T47D (cell line): ENCODE data around the gene FBXO8.

Experiments used
- DNase-seq, 2 experiments: peaks; one replicate each; pipeline versions ENCODE4 v3.0.0 to v3.0.0-alpha.2; 2011 to 2012; ENCODE audit warnings: low read depth in 1 of 2, low spot score in 1 of 2
- JUND ChIP-seq: IDR thresholded peaks from 2 replicates; pipeline ENCODE4 v1.6.1; 2012; ENCODE audit warnings: low read depth
- in situ Hi-C: cut with HindIII; loops from 2 replicates; pipeline ENCODE4 v1.10.0; 2016; ENCODE audit warnings: low sequenced_read_pairs, low pct_unique_long_range_greater_than_20kb

Gene FBXO8

GRCh38 chr4:174256277-174256713 lies 27.2 kb downstream of the FBXO8 start:
- no peak for DNase-seq
- in situ Hi-C loops = no loop called here
- TF ChIP-seq JUND = no peak

GRCh38 chr4:174255786-174256185 lies 27.7 kb downstream of the FBXO8 start:
- in situ Hi-C loops = no loop called here
- DNase-seq = peak in 1 of 2 experiments; percentile 5
- no peak for TF ChIP-seq JUND

- no peak for TF ChIP-seq JUND
- in situ Hi-C loops = no loop called here
- no peak for DNase-seq
Observed at GRCh38 chr4:174255374-174255773, 28.1 kb downstream of the FBXO8 start.

- TF ChIP-seq JUND = no peak
- no peak for DNase-seq
- in situ Hi-C loops = no loop called here
Observed at GRCh38 chr4:174254613-174255012, 28.9 kb downstream of the FBXO8 start.

- DNase-seq = no peak
- in situ Hi-C loops = no loop called here
- TF ChIP-seq JUND = no peak
Observed at GRCh38 chr4:174252412-174252811, 31.1 kb downstream of the FBXO8 start.

- TF ChIP-seq JUND = no peak
- in situ Hi-C loops = no loop called here
- no peak for DNase-seq
Observed at GRCh38 chr4:174248407-174248806, 35.1 kb downstream of the FBXO8 start.

- no peak for DNase-seq
- in situ Hi-C loops = no loop called here
- no peak for TF ChIP-seq JUND
Observed at GRCh38 chr4:174245714-174246113, 37.8 kb downstream of the FBXO8 start.

GRCh38 chr4:174244441-174244840 lies 39.0 kb downstream of the FBXO8 start:
- DNase-seq = no peak
- in situ Hi-C loops = no loop called here
- no peak for TF ChIP-seq JUND

GRCh38 chr4:174241162-174241561 lies 42.3 kb downstream of the FBXO8 start:
- no peak for TF ChIP-seq JUND
- in situ Hi-C loops = no loop called here
- no peak for DNase-seq

- no peak for TF ChIP-seq JUND
- in situ Hi-C loops = no loop called here
- DNase-seq = no peak
Observed at GRCh38 chr4:174236359-174236758, 47.1 kb downstream of the FBXO8 start.

- in situ Hi-C loops = no loop called here
- no peak for TF ChIP-seq JUND
- no peak for DNase-seq
Observed at GRCh38 chr4:174230680-174231079, 52.8 kb downstream of the FBXO8 start.

GRCh38 chr4:174230148-174230547 lies 53.3 kb downstream of the FBXO8 start:
- DNase-seq = no peak
- in situ Hi-C loops = no loop called here
- no peak for TF ChIP-seq JUND

- DNase-seq = no peak
- TF ChIP-seq JUND = no peak
- in situ Hi-C loops = no loop called here
Observed at GRCh38 chr4:174228988-174229387, 54.5 kb downstream of the FBXO8 start.

GRCh38 chr4:174225349-174226049 lies 58.0 kb downstream of the FBXO8 start:
- TF ChIP-seq JUND = no peak
- no peak for DNase-seq
- in situ Hi-C loops = no loop called here
